Liver (tissue), 9 donors: ENCODE results near the gene ANKRD53. TPM values are rescaled to one million over a fixed set of nuclear protein-coding genes. Genes with fewer than 3 reads are reported as not detected.

ENCODE experiments used
- DNase-seq: peaks from one replicate; pipeline ENCODE4 v3.0.0-alpha.2; 2017; ENCODE audit warnings: low spot score
- H3K27ac ChIP-seq, 2 donors: one replicate each; pipeline ENCODE4 v1.7.0; 2013; ENCODE audit warnings: inconsistent platforms in 2 of 2, low read length in 2 of 2, control low read depth in 1 of 2, low read depth in 1 of 2, mild to moderate bottlenecking in 1 of 2
- H3K27me3 ChIP-seq, 4 donors: one replicate each; pipeline versions ENCODE4 v1.6.1 to v1.7.0; 2013; ENCODE audit warnings: low read length in 3 of 4, inconsistent platforms in 1 of 4, mild to moderate bottlenecking in 1 of 4, moderate library complexity in 1 of 4; ENCODE audit not compliant: control insufficient read depth in 4 of 4, insufficient read depth in 4 of 4
- H3K36me3 ChIP-seq, 4 donors: one replicate each; pipeline versions ENCODE4 v1.6.1 to v1.7.0; 2013; ENCODE audit warnings: low read length in 3 of 4, mild to moderate bottlenecking in 3 of 4, low read depth in 1 of 4, moderate library complexity in 1 of 4; ENCODE audit not compliant: control insufficient read depth in 4 of 4, insufficient read depth in 3 of 4
- H3K4me1 ChIP-seq, 4 donors: one replicate each; pipeline versions ENCODE4 v1.6.1 to v1.7.0; 2013; ENCODE audit warnings: low read length in 3 of 4, mild to moderate bottlenecking in 3 of 4, moderate library complexity in 1 of 4; ENCODE audit not compliant: control insufficient read depth in 4 of 4, insufficient read depth in 4 of 4
- H3K4me3 ChIP-seq, 3 donors: one replicate each; pipeline versions ENCODE4 v1.6.1 to v1.7.0; 2013; ENCODE audit warnings: low read length in 3 of 3, control low read depth in 1 of 3, low read depth in 1 of 3, mild to moderate bottlenecking in 1 of 3
- H3K9ac ChIP-seq, 2 donors: one replicate each; pipeline ENCODE4 v1.7.0; 2013; ENCODE audit warnings: low read length in 2 of 2, mild to moderate bottlenecking in 2 of 2, moderate library complexity in 2 of 2, control low read depth in 1 of 2, low read depth in 1 of 2
- H3K9me3 ChIP-seq, 4 donors: one replicate each; pipeline versions ENCODE4 v1.6.1 to v1.7.0; 2013; ENCODE audit warnings: low read length in 3 of 4; ENCODE audit not compliant: control insufficient read depth in 4 of 4
- CTCF ChIP-seq: fragments of 150-350 bp; IDR thresholded peaks from 2 replicates; pipeline ENCODE4 v1.5.1; 2017; ENCODE audit warnings: improper control_type of control experiment, low read depth, low read length; ENCODE audit not compliant: missing input control
- EGR1 ChIP-seq, 2 donors: IDR thresholded peaks; 2 replicates each; pipeline ENCODE4 v1.6.1; 2016 to 2018; ENCODE audit warnings: antibody characterized with exemption in 2 of 2, low read depth in 2 of 2
- FOXA1 ChIP-seq: IDR thresholded peaks from 2 replicates; pipeline ENCODE4 v1.6.1; 2016; ENCODE audit warnings: antibody characterized with exemption
- FOXA2 ChIP-seq: IDR thresholded peaks from 2 replicates; pipeline ENCODE4 v1.6.1; 2016; ENCODE audit warnings: antibody characterized with exemption
- GABPA ChIP-seq, 2 donors: IDR thresholded peaks in 1 of 2; conservative IDR thresholded peaks in 1 of 2; 2 replicates each; pipeline ENCODE4 v1.6.1; 2016; ENCODE audit warnings: antibody characterized with exemption in 2 of 2, mild to moderate bottlenecking in 1 of 2, moderate library complexity in 1 of 2
- HNF4A ChIP-seq, 2 donors: conservative IDR thresholded peaks; 2 replicates each; pipeline ENCODE4 v1.6.1; 2016; ENCODE audit warnings: antibody characterized with exemption in 2 of 2, mild to moderate bottlenecking in 2 of 2
- HNF4G ChIP-seq: IDR thresholded peaks from 2 replicates; pipeline ENCODE4 v1.6.1; 2016; ENCODE audit warnings: antibody characterized with exemption
- JUND ChIP-seq, 2 donors: IDR thresholded peaks; 2 replicates each; pipeline ENCODE4 v1.6.1; 2016; ENCODE audit warnings: antibody characterized with exemption in 2 of 2
- MAX ChIP-seq: IDR thresholded peaks from 2 replicates; pipeline ENCODE4 v1.6.1; 2016; ENCODE audit warnings: antibody characterized with exemption
- NR2F2 ChIP-seq: IDR thresholded peaks from 2 replicates; pipeline ENCODE4 v1.6.1; 2016; ENCODE audit warnings: antibody characterized with exemption
- RAD21 ChIP-seq, 2 donors: IDR thresholded peaks; 2 replicates each; pipeline ENCODE4 v1.6.1; 2016; ENCODE audit warnings: antibody characterized with exemption in 2 of 2, mild to moderate bottlenecking in 2 of 2
- REST ChIP-seq: IDR thresholded peaks from 2 replicates; pipeline ENCODE4 v1.6.1; 2016; ENCODE audit warnings: antibody characterized with exemption, mild to moderate bottlenecking
- RXRA ChIP-seq, 2 donors: IDR thresholded peaks; 2 replicates each; pipeline ENCODE4 v1.6.1; 2017 to 2018; ENCODE audit warnings: antibody characterized with exemption in 2 of 2, mild to moderate bottlenecking in 1 of 2
- SP1 ChIP-seq: IDR thresholded peaks from 2 replicates; pipeline ENCODE4 v1.6.1; 2018; ENCODE audit warnings: antibody characterized with exemption, mild to moderate bottlenecking
- TAF1 ChIP-seq: conservative IDR thresholded peaks from 2 replicates; pipeline ENCODE4 v1.6.1; 2016; ENCODE audit warnings: antibody characterized with exemption, mild to moderate bottlenecking
- YY1 ChIP-seq: IDR thresholded peaks from 2 replicates; pipeline ENCODE4 v1.6.1; 2016; ENCODE audit warnings: antibody characterized with exemption, mild to moderate bottlenecking
- ZBTB33 ChIP-seq: IDR thresholded peaks from 2 replicates; pipeline ENCODE4 v1.6.1; 2016; ENCODE audit warnings: antibody characterized with exemption
- WGBS: extraction: QIAGEN DNeasy Blood & Tissue Kit; methylation state at CpG from one replicate; pipeline ENCODE4 v1.1.7; 2013; 5-methylcytosine and 5-hydroxymethylcytosine counted together
- polyA plus RNA-seq, 2 donors: library from polyadenylated mRNA; stranded (reverse) in 1 of 2; unstranded in 1 of 2; fragments of 200-250 nt in 1 of 2; fragments of >200 nt in 1 of 2; fragmentation: Nextera tagmentation in 1 of 2; extraction: Ambion mirVana in 1 of 2; gene quantifications; one replicate each; pipeline versions ENCODE4 v1.2.1 to v1.2.3, GENCODE V29; 2013 to 2015
- total RNA-seq, 2 donors: library from RNA; depleted of rRNA; stranded (reverse); fragments of >200 nt; gene quantifications; one replicate each; pipeline ENCODE4 v1.2.3, GENCODE V29; 2014
- TF ChIP-seq, protein P1 (sequence below): IDR thresholded peaks from 2 replicates; pipeline ENCODE4 v1.6.1; 2016; ENCODE audit warnings: antibody characterized with exemption
- donor health status: healthy.
- donor health status: healthy.
- donor health status: healthy.
- donor health status: healthy.
- donor health status: healthy.

ANKRD53 gene
- total and polyA plus RNA-seq, 4 donors: 0.29 to 0.50 (median 0.39) TPM

GRCh38 chr2:70962885-70963878 lies 15.2 kb upstream of the ANKRD53 start:
- Histone ChIP-seq H3K27me3 (peaks cover 3 to 11% (median 7%) of the 10 kb centered on the region in 4 donors), H3K9me3 (no peaks in the 10 kb centered on the region), H3K4me1 (peaks cover 0 to 8% (median under 1%) of the 10 kb centered on the region in 4 donors), H3K9ac (no peak overlapping the region), H3K27ac (no peak overlapping the region), H3K4me3 (no peak overlapping the region), H3K36me3 (no peaks in the 10 kb centered on the region)
- DNase-seq: no peak
- 71% methylated on average over 18 of the region's 18 CpGs for WGBS
- TF ChIP-seq MAX (no peak), FOXA2 (no peak), SP1 (no peak), NR2F2 (no peak), REST (no peak), CTCF (no peak), RAD21 (IDR thresholded peaks at IDR 0.05) (no peak), EGR1 (IDR thresholded peaks at IDR 0.05; ENCODE audit: low read depth in 2 of 2) (no peak), HNF4A (conservative IDR thresholded peaks at IDR 0.05) (no peak), JUND (IDR thresholded peaks at IDR 0.05) (no peak), GABPA (IDR thresholded peaks at IDR 0.05 in 1 of 2, conservative IDR thresholded peaks at IDR 0.05 in 1 of 2) (no peak), TAF1 (no peak), YY1 (no peak), FOXA1 (no peak), RXRA (IDR thresholded peaks at IDR 0.05) (no peak), ZBTB33 (no peak), HNF4G (no peak)
- TF ChIP-seq, protein P1, sequence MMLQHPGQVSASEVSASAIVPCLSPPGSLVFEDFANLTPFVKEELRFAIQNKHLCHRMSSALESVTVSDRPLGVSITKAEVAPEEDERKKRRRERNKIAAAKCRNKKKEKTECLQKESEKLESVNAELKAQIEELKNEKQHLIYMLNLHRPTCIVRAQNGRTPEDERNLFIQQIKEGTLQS: no peak
